RKO (cell line): ENCODE results near the gene GPN3.
A peak's percentile ranks its signal among the peaks of the same experiment; 100 is the strongest.
"Not testable (repeated sequence)": the region's sequence is repeated elsewhere in the genome, so short reads cannot be mapped to it uniquely, and the experiment has no call there.

Experiments used
- DNase-seq: peaks from one replicate; pipeline ENCODE4 v3.0.0-alpha.2; 2016; ENCODE audit warnings: low spot score

GPN3 gene

DNA sequence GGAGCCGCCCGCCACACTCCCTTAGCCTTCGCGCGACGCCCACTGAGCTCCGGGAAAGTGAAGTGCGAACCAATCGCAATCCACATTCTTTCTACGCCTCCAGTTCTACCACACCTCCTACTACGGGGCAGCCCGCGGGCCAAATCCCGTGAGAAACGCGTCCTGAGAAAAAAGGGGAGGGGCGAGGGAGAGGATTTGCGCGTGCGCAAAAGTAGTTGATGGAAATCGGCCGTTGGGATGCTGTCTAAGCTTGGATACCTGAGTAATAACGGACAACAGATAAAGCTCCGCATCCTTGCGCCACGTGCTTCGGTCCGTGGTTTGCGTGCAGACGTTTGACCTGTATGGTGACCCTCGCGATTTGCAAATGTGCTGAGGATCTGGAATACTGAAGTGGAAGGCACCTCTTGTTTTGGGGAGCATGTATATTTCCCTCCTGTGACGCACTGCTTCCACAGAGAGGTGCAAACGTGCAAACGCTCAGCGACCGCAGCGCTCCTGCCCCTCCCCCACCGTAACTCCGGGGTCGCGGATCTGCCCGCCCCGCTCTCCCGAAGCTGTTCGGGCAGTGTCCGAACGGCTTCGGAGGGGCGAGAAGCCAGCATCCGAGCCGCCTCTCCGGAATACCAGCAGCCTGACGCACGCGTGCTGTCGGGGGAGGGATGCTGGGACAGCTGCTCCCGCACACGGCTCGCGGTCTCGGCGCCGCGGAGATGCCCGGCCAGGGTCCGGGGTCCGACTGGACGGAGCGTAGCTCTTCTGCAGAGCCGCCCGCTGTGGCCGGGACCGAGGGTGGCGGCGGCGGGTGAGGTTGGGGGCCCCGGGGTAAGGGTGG lies at the start of gene GPN3, which contains the start of gene FAM216A:
TSS of gene GPN3 (minus strand) at position 44 of the 835 bp plus-strand sequence. CDS start 54 bp downstream, outside the sequence.
TSS of gene FAM216A (plus strand) at position 632 of the 835 bp plus-strand sequence. CDS start at position 663, 31 bp downstream.
- peak; percentile 98 for DNase-seq

DNA sequence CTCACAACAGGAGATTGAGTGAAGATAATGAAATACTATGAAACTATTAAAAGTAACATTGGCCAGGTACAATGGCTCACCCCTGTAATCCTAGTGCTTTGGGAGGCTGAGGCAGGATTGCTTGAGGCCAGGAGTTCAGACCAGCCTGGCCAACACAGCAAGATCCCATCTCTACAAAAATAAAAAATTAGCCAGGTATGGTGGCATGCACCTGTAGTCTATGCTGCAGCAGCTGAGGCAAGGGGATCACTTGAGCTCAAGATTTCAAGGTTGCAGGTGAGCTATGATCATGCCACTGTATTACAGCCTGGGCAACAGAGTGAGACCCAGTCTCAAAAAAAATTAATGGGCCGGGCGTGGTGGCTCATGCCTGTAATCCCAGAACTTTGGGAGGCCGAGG lies 48.9 kb upstream of the GPN3 start:
- DNase-seq: no peak

GRCh38 chr12:110514363-110514762 lies 46.3 kb upstream of the GPN3 start:
- no peak for DNase-seq

GRCh38 chr12:110513842-110514241 lies 45.8 kb upstream of the GPN3 start:
- no peak for DNase-seq

- DNase-seq: no peak
Measured at GRCh38 chr12:110508071-110508586, 40.1 kb upstream of the GPN3 start.

DNA sequence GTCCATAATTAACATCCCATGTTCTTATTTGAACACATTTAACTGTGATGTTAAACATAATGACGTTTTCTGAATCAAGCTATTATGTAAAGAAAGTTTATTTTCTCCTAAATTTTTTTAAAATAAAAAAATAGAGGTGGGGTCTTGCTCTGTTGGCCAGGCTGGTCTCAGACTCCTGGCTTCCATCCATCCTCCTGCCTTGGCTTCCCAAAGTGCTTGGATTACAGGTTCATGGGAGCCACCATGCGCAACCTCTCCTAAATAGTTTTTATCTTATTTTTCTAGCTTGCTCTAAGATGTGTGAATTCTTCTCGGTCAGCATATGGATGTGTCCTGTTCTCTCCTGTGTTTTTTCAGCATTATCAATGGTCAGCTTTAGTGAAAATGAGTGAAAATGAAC lies 37.3 kb upstream of the GPN3 start:
- no peak for DNase-seq

DNA sequence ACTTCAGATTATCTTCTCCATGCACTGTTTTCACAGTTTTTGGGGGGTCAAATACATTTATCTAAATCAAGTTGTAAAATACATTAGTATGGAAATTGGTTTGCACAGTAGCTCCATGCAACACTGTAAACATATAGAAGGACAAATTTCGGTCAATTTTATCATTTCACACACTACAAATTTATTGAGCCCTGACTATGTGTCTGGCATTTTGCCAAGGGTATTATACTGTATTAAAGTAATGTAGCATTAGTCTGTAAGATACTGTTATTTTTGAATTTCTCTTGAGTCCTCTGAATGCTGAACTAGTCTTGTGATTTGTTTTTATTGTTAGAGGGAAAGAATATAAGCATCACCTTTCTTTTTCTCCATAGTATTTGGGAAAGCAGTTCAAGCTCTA lies 35.4 kb upstream of the GPN3 start:
- no peak for DNase-seq

DNA sequence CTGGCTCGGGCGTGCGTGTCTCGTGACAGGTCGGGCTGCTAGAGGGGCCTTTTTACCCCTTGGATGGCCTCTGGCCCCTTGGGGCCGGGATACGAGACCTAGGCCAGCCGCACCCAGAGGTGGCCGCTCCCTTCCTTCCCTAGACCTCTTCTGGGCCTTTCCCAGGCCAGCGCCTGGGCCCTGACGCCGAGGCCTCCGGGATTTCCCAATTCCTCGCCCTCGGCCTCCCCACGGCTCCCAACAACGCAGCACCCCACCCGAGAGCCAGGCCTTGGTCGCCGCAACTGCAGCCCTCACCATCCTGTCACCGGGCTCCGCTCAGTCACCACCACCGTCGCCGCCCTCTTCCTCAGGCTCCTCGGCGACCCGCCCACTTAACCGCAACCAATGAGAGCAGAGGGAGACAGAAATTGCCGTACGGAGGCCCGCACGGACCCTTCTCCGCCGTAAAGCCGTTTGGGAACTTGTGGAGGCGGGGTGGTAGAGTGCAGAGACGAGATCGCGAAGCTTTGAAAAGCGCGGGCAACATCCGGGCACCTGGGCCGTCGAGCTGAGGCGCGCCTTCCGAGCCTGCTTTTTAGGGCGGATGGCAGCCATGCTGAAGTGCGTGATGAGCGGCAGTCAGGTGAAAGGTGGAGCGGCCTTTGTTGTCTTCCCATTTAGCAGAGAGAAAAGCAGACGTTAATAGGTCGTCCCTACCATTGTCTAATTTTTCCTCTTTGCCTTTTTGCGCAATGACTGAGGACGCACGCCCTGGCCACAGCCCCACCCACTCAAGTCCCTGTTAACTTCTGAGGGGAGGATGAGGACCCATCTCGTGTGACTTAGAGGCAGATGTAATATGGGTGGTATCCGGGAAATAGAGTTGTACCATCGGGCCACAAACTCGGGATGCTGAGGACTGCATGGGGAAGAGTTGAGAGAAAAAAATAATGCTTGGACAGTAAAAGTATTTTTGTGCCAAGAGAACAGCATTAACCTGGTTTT lies 34.0 kb upstream of the GPN3 start, which contains the start of the genes RAD9B and VPS29:
TSS of gene RAD9B (plus strand) at position 580 of the 987 bp plus-strand sequence. CDS start at position 587, 7 bp downstream.
TSS of gene VPS29 (minus strand) at position 360 of the 987 bp plus-strand sequence. CDS start at position 300, 60 bp downstream.
- DNase-seq: peak; percentile 99

DNA sequence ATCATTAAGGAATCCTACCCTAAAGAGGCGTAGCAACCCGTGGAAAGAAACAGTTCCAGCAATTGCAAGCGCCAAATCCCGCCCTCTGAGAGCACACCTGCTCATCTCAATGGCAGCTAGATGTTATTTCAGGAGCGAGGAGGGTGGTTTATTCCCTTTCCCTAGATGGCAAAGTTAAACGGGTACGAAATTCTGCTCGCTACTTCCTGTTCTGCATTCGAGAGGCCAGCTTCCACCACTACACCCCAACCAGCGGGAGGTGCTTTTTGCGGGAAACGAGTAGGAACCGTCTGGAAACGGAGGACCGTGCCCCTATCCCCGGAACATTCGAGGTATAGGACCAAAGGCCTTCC lies 33.3 kb upstream of the GPN3 start:
- DNase-seq: peak; percentile 87

- peak; percentile 87 for DNase-seq
Measured at GRCh38 chr12:110498984-110499706, 31.1 kb upstream of the GPN3 start.

DNA sequence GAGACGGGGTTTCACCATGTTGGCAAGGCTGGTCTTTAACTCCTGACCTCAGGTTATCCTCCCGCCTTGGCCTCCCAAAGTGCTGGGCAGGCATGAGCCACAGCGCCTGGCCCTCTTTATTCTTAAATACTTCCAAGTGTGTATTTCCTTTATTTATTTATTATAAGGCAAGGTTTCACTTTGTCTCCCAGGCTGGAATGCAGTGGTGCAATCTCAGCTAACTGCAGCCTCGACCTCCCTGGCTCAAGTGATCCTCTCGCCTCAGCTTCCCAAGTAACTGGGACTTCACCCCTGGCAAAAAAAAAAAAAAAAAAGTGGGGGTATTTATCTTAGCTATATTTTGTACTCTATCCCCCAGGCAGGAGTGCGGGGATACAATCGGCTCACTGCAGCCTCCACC lies 7.4 kb upstream of the GPN3 start:
- no peak for DNase-seq

GRCh38 chr12:110467847-110468213 lies 227 bp downstream of the GPN3 start:
- no peak for DNase-seq

DNA sequence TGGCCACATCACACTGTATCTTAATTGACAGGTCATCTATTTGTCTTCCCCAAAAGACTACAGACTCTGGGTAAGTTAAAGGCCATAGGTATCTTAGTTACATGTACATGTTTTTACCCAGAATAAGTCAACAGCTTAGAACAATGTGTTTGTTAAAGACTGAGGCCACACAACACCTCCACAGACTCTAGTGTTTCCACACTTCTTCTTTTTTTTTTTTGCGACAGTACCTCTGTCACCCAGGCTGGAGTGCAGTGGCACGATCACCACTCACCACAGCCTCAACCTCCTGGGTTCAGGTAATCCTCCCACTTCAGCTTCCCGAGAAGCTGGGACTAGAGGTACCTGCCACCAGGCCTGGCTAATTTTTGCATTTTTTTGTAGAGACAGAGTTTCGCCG lies 1.3 kb downstream of the GPN3 start:
- DNase-seq: no peak

DNA sequence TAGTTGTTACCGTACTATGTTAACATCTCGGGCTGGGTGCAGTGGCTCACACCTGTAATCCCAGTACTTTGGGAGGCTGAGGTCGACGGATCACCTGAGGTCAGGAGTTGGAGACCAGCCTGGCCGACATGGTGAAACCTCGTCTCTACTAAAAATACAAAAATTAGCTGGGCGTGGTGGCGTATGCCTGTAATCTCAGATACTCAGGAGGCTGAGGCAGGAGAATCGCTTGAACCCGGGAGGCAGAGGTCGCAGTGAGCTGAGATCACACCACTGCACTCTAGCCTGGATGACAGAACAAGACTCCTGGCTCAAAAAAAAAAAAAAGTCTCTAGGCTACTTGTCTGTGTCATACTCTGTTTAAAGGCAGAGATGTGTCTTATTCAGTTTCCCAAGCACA lies 2.3 kb downstream of the GPN3 start:
- DNase-seq: not testable (repeated sequence)

- no peak for DNase-seq
Measured at GRCh38 chr12:110465024-110465423, 3.0 kb downstream of the GPN3 start.

- not testable (repeated sequence) for DNase-seq
Measured at GRCh38 chr12:110461189-110461588, 6.9 kb downstream of the GPN3 start.

- no peak for DNase-seq
Measured at GRCh38 chr12:110458756-110459155, 9.3 kb downstream of the GPN3 start.

DNA sequence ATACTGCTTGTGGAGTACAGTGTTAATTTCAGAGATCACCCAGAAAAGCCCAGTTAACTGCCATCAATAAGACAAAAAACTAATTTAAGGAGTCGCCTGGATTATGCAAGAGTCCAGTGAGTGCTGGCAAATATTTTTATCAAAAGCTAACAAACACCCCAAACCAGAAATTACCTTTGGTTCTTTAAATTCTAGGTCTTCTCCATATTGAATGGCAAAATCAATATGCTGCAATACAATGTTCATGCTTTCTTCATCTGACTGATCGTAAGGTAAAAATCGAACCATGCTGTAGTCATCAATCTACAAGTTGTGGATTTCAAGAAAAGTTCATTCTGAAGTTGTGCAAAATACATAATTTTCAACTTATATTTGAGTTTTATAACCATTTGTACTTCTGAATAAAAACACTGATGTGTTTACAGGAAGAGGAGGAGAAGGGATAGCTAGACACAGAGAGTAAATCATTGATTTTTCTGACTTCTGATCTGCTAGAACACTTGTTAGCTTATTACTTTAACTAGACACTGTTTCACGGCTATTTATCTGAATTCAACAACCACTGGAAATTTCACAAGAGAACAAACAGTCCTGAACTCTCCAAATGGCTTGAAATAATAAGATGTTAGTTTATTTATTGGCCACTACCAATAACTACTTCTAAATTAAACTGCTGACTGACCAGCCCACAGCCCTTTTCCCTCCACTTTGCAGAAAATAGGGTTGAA lies 14.3 kb downstream of the GPN3 start:
- DNase-seq: no peak

- DNase-seq: no peak
Measured at GRCh38 chr12:110451263-110451662, 16.8 kb downstream of the GPN3 start.

- peak; percentile 100 for DNase-seq
Measured at GRCh38 chr12:110449799-110450497, 18.1 kb downstream of the GPN3 start, which contains the start of gene ARPC3. Gene ARPC3, minus strand, starts transcription at chr12:110450337. Its CDS starts 77 bp downstream, at chr12:110450260.
